HFFc6 (cell line): ENCODE results near the gene MKRN2OS. TPM values are rescaled to one million over a fixed set of nuclear protein-coding genes. Genes with fewer than 3 reads are reported as not detected.

Source experiments
- DNase-seq: peaks from one replicate; pipeline ENCODE4 v3.0.0-alpha.2; 2018
- H3K27ac Mint-ChIP-seq: 2 replicates; pipeline ENCODE4 v1.8.0; 2020; ENCODE audit warnings: mild to moderate bottlenecking, mixed read lengths
- H3K27me3 Mint-ChIP-seq: 2 replicates; pipeline ENCODE4 v1.8.0; 2021; ENCODE audit warnings: mild to moderate bottlenecking, moderate library complexity, mixed read lengths; ENCODE audit not compliant: insufficient read depth
- H3K36me3 Mint-ChIP-seq: 2 replicates; pipeline ENCODE4 v1.8.0; 2021; ENCODE audit warnings: low read depth, mixed read lengths
- H3K4me1 Mint-ChIP-seq: 2 replicates; pipeline ENCODE4 v1.8.0; 2020; ENCODE audit warnings: low read depth, mixed read lengths
- H3K4me3 Mint-ChIP-seq: 2 replicates; pipeline ENCODE4 v1.8.0; 2020; ENCODE audit warnings: mild to moderate bottlenecking, moderate library complexity, mixed read lengths
- H3K9me3 Mint-ChIP-seq: 2 replicates; pipeline ENCODE4 v1.8.0; 2020; ENCODE audit warnings: mild to moderate bottlenecking, mixed read lengths
- CTCF ChIP-seq: fragments of 200-600 bp; sonication (generic); IDR thresholded peaks from 2 replicates; pipeline ENCODE4 v1.5.0; 2021; ENCODE audit warnings: antibody characterized with exemption, mild to moderate bottlenecking
- total RNA-seq, 6 experiments: library from RNA; stranded (reverse); fragmentation: NEBNext Ultra II Directional; extraction: Animal tissue kit (Norgen Biotek cat#: 25700); gene quantifications; 2 replicates in 1 of 6; 3 replicates in 5 of 6; pipeline ENCODE4 v1.2.3, GENCODE V29; 2021

MKRN2OS gene
- total RNA-seq, 6 experiments from 2014 or later = not detected

- no peak for TF ChIP-seq CTCF
- Mint-ChIP-seq H3K27me3 (no peaks in the 10 kb centered on the region), H3K27ac (no peak overlapping the region), H3K4me1 (no peaks in the 10 kb centered on the region), H3K4me3 (no peak overlapping the region), H3K9me3 (no peaks in the 10 kb centered on the region), H3K36me3 (peaks cover 13% of the 10 kb centered on the region)
- DNase-seq = no peak
Observed at GRCh38 chr3:12522721-12523120, 22.6 kb downstream of the MKRN2OS start.

GRCh38 chr3:12521010-12521409, 24.3 kb downstream of the MKRN2OS start:
- H3K27me3 Mint-ChIP-seq = no peaks in the 10 kb centered on the region
- H3K4me3 Mint-ChIP-seq = no peak overlapping the region
- H3K27ac Mint-ChIP-seq = no peak overlapping the region
- TF ChIP-seq CTCF = no peak
- H3K9me3 Mint-ChIP-seq = no peaks in the 10 kb centered on the region
- no peak for DNase-seq
- peaks cover 12% of the 10 kb centered on the region for H3K36me3 Mint-ChIP-seq
- H3K4me1 Mint-ChIP-seq = no peaks in the 10 kb centered on the region

GRCh38 chr3:12518261-12519028, 26.9 kb downstream of the MKRN2OS start:
- TF ChIP-seq CTCF = no peak
- no peaks in the 10 kb centered on the region for H3K4me1 Mint-ChIP-seq
- DNase-seq = no peak
- H3K36me3 Mint-ChIP-seq = peaks cover 12% of the 10 kb centered on the region
- H3K9me3 Mint-ChIP-seq = no peaks in the 10 kb centered on the region
- no peaks in the 10 kb centered on the region for H3K27me3 Mint-ChIP-seq
- H3K4me3 Mint-ChIP-seq = no peak overlapping the region
- no peak overlapping the region for H3K27ac Mint-ChIP-seq

GRCh38 chr3:12516873-12517272, 28.4 kb downstream of the MKRN2OS start:
- peaks cover 12% of the 10 kb centered on the region for H3K36me3 Mint-ChIP-seq
- no peaks in the 10 kb centered on the region for H3K9me3 Mint-ChIP-seq
- H3K4me1 Mint-ChIP-seq = no peaks in the 10 kb centered on the region

GRCh38 chr3:12515631-12516030, 29.7 kb downstream of the MKRN2OS start:
- DNase-seq = no peak
- H3K4me1 Mint-ChIP-seq = no peaks in the 10 kb centered on the region
- H3K27me3 Mint-ChIP-seq = no peaks in the 10 kb centered on the region
- H3K27ac Mint-ChIP-seq = no peak overlapping the region
- H3K36me3 Mint-ChIP-seq = 0 out of 2 replicates have a peak, but pooled peaks cover 11% of the 10 kb centered on the region
- H3K9me3 Mint-ChIP-seq = no peaks in the 10 kb centered on the region
- TF ChIP-seq CTCF = no peak
- H3K4me3 Mint-ChIP-seq = no peak overlapping the region

More at GRCh38 chr3:12516873-12517272, 28.4 kb downstream of the MKRN2OS start:
- no peaks in the 10 kb centered on the region for H3K27me3 Mint-ChIP-seq
- no peak overlapping the region for H3K27ac Mint-ChIP-seq
- no peak for DNase-seq
- TF ChIP-seq CTCF = no peak
- no peak overlapping the region for H3K4me3 Mint-ChIP-seq
